Gastrocnemius medialis (tissue), 4 donors: ENCODE data around the gene BBS7.

Experiments
- POLR2A ChIP-seq, 2 donors: fragments of 450-650 bp; IDR thresholded peaks; one replicate each; pipeline ENCODE4 v1.6.1; 2017; ENCODE audit warnings: antibody characterized with exemption in 2 of 2, mild to moderate bottlenecking in 2 of 2, moderate library complexity in 2 of 2
- TF ChIP-seq, protein P1 (sequence below), 5 experiments: fragments of 450-650 bp in 3 of 5; fragments of 200-600 bp in 2 of 5; sonication (generic) in 2 of 5; IDR thresholded peaks in 4 of 5; conservative IDR thresholded peaks in 1 of 5; 1 replicate in 4 of 5; 2 replicates in 1 of 5; pipeline ENCODE4 v1.5.1; 2016 to 2019; ENCODE audit warnings: antibody characterized with exemption in 5 of 5, mild to moderate bottlenecking in 3 of 5, moderate library complexity in 3 of 5

DNA sequence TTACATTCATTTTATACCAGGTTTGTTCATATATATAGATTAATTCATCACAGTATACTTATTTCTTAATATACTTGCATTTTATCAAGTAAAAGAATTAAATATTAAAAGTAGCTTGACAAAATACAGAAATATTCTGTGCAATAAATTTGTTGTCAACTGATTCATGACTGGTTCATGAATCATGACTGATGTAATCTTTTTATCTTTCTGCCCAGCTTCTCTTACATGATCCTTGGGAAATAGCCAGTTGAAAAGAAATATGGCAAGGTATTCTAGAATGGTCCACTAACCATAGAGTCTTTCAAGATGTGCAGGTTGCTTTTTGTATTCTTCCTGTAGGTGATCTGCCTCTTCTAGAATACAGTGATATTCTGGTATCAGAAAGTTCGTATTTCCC, 42.4 kb downstream of the BBS7 start:
- TF ChIP-seq, protein P1, sequence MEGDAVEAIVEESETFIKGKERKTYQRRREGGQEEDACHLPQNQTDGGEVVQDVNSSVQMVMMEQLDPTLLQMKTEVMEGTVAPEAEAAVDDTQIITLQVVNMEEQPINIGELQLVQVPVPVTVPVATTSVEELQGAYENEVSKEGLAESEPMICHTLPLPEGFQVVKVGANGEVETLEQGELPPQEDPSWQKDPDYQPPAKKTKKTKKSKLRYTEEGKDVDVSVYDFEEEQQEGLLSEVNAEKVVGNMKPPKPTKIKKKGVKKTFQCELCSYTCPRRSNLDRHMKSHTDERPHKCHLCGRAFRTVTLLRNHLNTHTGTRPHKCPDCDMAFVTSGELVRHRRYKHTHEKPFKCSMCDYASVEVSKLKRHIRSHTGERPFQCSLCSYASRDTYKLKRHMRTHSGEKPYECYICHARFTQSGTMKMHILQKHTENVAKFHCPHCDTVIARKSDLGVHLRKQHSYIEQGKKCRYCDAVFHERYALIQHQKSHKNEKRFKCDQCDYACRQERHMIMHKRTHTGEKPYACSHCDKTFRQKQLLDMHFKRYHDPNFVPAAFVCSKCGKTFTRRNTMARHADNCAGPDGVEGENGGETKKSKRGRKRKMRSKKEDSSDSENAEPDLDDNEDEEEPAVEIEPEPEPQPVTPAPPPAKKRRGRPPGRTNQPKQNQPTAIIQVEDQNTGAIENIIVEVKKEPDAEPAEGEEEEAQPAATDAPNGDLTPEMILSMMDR (IDR thresholded peaks at IDR 0.05 in 4 of 5, conservative IDR thresholded peaks at IDR 0.05 in 1 of 5) = no peak
- TF ChIP-seq POLR2A (IDR thresholded peaks at IDR 0.05) = no peak
